Right hindlimb (tissue), 1 donor: ENCODE data around the gene KRT71.
"Not testable (repeated sequence)": the region's sequence is repeated elsewhere in the genome, so short reads cannot be mapped to it uniquely, and the experiment has no call there.

Experiments used
- DNase-seq: peaks from one replicate; pipeline ENCODE4 v3.0.0-alpha.2; 2018

The KRT71 gene

DNA sequence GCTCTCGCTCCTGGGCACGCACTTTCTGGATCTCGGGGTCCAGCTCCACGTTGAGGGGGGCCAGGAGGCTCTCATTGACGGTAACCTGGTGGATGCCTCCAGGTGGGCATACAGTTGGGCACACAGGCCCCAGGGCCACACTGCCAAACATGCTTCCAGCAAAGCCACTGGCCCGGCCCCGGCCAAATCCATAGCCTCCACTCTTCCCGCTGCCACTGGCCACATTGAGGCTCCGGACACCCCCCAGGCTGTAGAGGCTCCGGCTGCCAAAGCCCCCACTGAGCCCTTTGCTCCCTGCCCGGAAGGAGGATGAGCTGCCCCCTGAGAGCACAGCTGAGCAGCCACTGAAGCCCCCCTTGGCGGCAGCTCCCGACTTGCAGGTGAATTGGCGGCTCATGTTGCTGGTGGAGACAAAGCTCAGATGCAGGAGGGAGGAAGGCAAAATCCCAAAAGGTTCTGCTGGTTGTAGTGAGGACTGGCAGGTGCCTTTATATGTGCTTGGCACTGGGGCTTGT is at the start of gene KRT71:
KRT71 (minus strand) TSS at position 465 of the 515 bp plus-strand sequence; CDS start at position 397, 68 bp downstream.
- no peak for DNase-seq

DNA sequence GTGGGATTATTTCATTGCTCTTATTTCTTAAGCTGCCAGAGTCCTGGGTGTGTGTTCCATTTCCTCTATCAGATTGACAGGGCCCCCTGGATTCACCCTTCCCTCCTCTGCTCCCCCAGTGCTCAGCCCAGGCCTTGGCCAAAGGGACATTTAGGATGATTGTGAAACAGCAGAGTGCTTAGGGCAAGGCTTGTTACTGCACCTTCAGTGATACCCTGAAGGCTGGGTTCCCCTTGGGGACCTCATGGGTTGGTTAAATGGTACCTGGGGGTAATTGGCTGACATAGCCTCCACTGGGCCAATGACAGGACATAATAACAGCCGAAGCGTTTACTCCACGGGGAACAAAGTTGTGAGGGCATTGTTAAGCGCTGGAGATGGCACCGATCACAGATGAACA is 49.6 kb upstream of the KRT71 start:
- no peak for DNase-seq

DNA sequence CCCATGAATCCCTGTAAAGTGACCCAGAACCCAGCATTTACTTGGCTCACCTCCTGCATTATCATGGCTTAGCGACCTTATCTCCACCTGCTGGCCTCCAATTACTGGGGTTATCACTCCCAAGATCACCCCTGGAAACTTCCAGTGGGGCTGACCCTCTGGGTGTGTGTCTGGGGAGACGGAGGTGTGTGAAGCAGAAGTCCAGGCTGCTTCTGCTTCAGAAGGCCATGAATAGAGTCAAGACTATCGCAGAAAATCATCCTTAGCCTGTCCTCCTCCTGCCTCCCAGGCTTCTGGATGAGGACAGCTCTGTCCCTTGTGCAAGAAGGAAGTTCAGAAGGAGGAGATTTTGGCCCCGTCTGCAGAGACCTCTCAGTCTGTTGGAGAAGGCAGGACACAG is 48.7 kb upstream of the KRT71 start:
- DNase-seq = no peak

DNA sequence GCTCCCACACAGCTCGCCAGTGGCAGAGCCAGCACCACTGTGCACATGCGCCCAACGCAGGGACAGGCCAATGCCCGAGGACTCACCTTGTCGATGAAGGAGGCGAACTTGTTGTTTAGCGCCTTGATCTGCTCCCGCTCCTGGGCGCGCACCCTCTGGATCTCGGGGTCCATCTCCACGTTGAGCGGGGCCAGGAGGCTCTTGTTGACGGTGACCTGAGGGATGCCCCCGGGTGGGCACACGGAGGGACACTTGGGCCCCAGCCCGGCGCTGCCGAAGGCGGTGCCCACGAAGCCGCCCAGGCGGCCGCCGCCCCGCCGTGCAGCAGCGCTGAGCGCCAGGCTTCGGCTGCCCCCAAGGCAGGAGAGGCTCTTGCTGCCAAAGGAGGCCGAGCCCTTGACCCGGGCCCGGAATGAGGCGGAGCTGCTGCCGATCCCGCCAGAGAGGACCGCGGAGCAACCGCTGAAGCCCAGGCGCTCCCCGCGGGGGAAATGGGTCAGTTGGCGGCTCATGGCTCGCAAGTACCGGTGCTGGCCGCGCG is 48.1 kb upstream of the KRT71 start, which contains the start of gene KRT72:
KRT72 (minus strand) TSS at position 523 of the 541 bp plus-strand sequence; CDS start at position 512, 11 bp downstream.
- DNase-seq = no peak

DNA sequence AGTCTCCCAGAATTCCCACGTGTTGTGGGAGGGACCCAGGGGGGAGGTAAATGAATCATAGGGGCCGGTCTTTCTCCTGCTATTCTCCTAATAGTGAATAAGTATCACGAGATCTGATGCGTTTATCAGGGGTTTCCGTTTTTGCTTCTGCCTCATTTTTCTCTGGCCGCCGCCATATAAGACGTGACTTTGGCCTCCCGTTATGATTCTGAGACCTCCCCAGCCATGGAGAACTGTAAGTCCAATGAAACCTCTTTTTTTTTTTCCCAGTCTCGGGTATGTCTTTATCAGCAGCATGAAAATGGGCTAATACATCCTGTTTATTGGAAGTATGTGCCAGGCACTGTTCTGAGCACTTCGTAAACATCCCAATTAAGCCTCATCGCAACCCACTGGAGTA is 47.5 kb upstream of the KRT71 start:
- no peak for DNase-seq

DNA sequence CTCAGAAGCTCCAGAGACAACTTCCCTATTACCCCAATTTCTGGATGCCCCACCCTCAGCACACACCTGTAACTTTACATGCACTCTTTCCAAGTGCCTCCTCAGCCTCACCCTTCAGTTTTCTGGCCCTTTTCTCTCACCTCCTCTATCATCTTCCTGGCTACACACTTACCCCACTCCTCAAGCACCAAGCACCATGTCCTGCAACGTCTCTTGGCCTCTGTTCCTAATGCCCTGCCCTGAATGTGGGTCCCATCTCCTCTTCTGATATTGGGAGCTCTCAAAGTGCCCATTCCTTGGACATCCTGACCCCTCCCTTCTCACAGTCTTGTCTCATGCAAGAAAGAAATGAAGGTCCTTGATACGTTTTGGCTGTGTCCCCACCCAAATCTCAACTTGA is 47.1 kb upstream of the KRT71 start:
- no peak for DNase-seq

DNA sequence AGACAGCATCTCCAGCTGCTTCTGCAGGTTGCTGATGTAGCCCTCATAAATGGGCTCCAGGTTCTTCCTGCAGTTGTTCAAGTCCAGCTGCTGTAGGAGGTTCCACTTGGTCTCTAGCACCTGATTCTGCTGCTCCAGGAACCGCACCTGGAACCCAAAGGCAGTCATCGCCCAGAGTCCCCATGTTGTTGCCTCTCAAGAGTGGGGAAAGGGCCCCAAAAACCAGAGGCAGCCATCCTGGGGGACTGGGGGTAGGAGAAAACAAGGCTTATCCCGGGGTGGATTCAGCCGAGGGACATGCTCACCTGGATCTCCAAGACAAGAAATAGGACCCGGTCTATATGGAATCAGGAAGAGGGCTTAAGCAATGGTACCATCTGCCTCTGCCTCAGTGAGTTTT is 46.0 kb upstream of the KRT71 start:
- DNase-seq = no peak

DNA sequence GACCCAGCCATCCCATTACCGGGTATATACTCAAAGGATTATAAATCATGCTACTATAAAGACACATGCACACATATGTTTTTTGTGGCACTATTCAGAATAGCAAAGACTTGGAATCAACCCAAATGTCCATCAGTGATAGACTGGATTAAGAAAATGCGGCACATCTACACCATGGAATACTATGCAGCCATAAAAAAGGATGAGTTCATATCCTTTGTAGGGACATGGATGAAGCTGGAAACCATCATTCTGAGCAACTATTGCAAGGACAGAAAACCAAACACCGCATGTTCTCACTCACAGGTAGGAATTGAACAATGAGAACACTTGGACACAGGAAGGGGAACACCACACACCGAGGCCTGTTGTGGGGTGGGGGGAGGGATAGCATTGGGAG is 41.3 kb upstream of the KRT71 start:
- DNase-seq = not testable (repeated sequence)

DNA sequence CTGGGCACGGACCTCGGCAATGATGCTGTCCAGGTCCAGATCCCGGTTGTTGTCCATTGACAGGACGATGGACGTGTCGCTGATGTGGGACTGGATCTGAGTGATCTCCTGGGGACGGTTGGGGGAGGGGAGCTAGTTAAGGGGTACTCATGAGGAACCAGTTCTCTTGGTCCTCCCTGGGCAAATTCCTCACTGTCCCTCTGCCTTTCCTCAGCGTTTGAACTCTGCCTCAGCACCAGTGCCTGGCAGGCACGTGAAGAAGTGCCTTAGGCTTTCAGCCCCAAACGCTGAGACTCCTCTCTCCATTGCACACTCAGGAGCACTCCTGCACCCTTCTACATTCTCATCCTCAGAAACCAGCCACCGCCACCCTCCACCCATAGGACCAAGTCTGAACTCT is 38.6 kb upstream of the KRT71 start:
- no peak for DNase-seq

DNA sequence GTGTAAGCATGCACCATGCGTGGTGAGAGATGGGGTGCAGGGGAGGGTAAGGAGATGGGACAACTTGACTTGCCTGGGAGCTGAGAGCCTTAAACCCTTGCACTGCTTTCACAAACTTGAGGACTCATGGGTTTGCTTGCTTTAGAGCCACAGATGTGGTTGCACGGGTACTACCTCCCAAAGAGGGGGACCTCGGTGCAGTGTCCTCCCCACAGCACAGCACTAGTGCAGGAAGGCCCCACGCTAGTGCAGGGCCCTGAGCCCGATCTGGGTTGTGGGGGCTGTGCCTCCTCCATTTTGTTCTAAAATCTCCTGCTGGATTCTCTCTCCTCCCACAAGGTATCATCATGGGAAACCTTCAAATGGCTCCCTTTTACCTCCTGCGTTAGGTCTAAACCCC is 37.1 kb upstream of the KRT71 start:
- DNase-seq = no peak

DNA sequence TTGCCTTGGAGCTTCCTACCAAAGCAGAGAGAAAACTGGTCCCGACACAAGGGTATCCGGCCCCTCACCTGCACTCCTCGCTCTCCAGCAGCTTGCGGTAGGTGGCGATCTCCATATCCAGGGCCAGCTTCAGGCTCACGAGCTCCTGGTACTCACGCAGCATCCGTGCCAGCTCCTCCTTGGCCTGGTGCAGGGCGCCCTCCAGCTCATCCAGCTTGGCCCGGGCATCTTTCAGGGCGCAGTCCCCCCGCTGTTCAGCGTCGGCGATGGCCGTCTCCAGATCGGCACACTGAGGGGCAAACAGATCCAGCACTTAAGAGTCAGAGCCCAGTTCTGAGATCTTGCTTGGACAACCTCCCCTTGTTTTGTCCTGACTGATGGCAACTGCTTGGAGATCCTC is 34.6 kb upstream of the KRT71 start:
- no peak for DNase-seq

DNA sequence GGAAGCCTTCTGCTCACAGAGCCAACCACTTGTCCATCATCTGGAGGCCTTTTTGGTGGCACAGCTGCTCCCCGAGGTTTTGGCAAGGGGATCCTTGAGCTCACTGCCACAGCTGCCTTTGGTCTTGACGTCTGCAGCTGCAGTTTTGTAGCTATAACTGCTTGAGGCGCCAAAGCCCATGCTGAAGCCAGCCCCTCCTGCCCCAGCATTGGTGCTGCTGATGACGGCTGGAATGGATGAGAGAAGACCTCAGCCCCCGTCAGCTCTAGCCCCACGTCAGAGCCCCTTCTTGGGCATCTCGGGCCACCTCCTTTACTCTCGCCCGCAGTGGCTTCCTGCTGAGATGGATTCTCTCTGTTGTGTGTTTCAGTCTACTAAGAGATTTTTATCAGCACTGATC is 33.0 kb upstream of the KRT71 start:
- DNase-seq = peak; percentile 49

DNA sequence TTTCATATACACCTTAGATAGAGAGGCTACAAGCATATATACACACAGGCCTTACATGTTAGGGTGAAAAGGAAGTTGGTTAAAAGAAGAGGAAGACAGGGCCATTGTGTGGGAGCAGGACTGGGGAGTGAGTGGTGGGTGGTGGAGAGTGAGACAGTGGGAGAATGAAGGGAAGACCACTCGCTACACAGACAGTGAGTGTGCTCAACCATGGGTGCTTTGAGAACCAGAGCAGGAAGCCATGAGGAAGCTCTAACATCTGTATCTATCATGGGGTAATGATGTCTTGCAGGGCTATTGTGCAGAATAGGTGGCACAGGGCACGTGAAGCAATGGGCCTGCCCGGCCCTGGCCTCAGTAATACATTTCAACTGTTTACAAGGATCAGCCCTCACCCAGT is 32.1 kb upstream of the KRT71 start:
- DNase-seq = no peak

DNA sequence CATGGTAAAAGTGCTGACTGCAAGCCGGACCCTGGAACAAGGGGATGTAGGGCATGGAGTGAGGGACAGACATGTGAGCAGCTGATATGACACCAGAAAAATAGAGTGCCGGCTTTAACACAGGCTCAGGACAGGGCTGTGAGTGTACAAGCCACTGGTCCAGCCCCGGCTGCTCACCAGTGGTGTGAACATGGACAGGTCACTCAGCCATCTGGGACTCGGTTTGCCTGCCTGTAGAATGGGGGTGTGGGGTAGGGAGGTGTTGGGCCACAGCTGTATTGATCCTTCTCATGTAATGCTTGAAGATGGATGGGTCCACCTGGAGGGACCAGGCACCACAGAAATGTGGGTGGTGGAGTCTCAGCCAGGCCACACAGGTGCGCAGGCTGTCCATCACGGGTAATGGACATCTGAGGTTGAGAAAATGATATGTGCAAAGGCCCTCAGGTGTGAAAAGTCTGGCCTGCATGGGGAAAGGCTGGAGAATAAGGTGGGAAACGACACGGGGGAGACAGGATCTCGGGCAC is 31.3 kb upstream of the KRT71 start:
- DNase-seq = no peak

DNA sequence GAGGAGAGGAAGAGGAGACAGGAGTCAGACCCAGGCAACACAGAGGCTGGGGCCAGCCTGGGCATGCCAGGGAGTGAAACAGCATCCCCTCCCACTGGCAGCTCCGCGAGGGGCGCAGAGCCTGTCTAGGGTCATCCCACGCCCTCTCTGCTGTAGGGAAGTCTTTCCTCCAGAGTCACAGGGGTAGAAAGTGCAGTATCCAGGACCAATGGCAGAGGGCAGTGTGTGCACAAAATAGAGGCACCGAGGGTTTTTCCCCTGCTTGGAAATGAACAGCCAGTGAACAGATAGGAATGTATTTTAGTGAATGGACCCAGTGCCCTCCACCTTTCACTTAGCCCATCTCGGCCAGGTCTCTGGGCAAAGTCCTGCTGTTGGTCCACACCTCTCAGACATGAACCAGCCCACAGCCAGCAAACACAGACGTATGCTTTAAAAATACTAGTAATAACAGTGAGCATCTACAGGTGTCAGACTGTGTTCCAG is 30.1 kb upstream of the KRT71 start:
- DNase-seq = peak; percentile 51

DNA sequence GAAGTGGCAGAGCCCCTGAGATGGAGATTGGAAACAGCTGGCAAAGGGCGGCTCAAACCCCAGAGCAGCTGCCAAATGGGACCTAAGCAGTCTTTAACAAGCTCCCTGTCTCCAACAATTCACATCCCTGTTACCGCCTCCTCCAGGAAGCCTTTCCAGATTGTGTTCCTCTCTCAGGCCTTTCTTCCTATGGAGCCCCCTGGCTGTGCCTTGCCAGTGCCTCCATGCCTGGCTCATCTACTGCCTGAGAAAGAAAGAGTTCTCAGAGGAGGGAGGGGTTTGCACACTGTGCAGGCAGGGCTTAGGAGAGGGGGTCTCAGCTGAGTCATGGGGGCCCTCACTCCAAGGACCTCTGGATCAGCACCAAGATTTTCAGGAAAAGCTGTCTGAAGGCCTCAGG is 29.5 kb upstream of the KRT71 start:
- DNase-seq = no peak

DNA sequence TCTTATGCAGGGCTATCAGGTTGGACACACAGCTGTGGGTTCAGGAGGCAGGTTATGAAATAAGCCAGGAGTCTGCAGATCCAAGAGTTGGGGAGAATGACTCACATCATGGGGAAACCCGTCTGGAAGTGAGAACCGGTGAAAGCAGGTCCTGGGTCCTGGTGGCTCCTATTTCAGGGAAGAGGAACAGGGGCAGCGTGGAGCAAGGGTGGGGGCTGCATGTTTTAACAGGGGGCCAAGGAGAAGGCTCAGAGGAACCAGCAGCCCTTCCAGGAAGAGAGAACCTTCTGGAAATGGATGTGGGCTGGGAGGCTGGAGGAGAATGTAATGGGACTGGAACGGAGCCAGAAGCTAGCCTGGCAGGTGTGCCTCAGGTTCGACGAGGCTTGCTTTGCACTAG is 28.5 kb upstream of the KRT71 start:
- DNase-seq = no peak

DNA sequence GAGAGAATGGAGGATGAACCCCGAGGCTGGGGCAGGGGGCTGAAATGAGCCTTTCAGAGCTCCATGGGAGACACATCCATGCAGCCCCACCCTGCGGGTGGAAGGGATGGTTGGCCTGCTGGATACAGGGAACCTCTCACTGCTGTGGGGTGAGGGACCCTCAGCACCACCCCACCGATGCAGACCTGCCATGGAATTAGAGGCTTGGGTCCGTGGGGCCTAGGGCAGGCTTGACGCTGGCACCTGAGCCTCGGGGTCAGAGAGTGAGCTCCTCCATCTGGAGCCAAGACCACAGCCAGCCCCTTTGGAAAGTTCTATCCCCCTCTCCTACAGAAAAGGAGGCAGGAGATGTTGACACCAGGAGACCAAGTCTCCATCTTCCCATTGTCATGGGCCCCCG is 28.1 kb upstream of the KRT71 start:
- no peak for DNase-seq

DNA sequence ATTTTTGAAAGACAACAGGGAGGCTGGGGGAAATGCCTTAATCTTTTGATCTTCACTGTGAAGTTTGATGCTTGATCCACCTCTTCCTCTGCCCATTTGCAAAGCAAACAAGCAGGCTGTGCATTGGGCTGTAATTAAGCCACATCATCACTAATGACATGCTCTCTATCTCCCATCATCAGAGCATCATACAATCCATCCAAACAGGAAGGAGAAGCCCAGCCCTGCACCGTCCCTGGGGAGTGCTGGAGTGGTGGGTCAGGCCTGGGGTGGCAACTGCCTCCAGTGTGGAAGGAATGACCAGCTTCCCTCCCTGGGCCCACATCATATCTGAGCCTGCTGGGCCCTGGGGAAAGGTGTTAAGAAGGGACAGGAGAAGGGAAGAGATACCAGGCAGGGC is 27.6 kb upstream of the KRT71 start:
- DNase-seq = no peak

DNA sequence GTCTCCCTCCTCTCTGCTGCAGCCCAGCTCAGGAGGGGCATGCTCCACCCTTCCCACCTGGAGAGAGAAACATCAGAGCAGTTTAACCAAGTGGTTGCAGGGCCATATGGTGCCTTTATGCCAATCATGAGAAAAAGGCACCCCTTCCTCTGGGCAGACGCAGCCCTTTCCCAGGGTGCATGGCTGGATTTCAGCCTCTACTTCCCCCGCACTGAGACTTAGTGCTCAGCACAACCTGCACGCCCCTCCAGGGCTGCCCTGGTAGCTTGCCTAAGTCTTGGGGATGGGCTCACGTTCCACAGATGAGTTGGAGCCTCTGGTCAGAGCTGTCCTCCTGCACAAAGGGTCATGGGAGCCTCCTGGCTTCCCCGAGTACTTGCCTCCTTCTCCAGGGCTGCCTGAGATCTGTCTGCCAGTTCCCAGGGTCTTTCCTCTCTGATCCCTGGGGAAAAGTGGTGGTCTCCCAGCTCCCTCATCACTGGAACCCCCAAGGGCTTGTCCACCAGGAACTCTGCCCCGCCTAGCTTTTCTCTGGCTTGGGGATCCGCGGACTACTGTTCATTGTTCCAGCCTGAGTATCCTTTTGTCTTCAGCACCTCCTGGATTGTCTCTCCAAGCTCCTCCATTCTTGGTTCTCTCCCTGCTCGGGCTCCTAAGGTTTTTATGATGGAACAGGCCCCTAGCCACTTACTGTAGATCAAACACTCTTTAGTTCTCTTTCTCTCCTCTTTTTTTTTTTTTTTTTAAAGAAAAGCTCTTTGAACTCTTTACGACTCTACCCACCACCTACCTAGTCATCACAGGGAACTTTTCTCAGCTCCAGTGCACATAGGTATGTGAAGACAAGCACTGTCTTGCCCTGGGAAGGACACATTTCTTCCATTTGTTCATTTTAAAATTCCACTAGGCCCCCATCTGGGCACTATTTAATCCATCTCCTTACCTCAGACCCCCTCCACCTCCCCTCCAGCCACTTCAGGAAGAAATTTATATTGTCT is 26.8 kb upstream of the KRT71 start:
- DNase-seq = no peak

DNA sequence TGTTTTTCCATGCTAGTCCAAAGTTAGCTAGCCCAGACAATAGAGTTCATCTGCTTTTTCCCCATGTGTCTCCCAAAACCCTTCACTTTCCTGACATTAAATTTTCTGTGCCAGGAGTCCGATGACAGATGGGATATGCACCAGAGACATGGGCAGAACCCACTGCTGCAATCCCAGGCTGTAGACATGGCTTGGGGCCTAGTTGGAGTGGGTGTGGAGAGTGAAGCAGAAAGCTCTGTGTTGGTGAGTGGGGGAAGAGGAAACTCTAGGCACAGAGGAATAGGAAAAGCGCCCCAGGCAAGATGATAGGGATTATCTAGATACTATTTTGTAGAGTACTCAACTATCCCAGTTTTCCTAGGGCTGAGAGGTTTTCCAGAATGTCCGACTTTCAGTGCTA is 25.5 kb upstream of the KRT71 start:
- DNase-seq = no peak

DNA sequence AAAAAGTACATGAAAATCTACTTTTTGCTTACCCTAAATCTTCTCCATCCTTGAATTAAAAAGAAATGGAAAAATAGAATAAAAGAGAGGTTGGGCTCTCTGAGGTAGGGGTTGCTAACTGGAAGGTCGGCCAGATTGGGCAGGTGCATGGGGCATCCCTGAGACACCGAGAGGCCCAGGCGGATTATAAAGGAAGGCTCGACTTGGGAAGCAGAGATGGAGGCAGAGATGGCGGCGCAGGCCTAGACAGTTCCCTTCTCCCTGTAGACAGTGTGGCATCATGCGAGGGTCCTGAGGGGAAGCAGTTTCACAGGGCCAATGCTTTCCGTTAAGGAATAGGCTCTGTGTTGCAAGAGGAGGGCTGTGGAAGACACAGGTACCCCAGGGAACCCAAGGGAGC is 24.4 kb upstream of the KRT71 start:
- DNase-seq = no peak

DNA sequence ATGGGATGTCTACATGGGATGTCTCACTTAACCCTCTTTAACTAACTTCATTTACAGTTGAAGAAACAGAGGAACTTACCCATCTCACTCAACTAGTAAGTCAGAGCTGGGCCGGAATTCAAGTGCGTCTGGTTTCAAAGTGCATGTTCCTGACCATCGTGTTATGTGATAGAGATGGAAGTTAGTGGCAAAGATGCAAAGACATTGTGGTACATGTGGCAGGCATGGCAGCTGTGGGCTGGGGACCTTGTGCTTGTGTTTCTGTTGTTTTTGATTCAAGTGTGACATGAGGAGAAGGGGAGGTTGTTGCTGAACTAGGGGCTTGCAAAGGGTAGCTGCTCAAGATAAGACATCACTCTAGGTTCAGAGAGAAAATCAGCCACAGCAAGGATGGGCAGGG is 23.0 kb upstream of the KRT71 start:
- no peak for DNase-seq

DNA sequence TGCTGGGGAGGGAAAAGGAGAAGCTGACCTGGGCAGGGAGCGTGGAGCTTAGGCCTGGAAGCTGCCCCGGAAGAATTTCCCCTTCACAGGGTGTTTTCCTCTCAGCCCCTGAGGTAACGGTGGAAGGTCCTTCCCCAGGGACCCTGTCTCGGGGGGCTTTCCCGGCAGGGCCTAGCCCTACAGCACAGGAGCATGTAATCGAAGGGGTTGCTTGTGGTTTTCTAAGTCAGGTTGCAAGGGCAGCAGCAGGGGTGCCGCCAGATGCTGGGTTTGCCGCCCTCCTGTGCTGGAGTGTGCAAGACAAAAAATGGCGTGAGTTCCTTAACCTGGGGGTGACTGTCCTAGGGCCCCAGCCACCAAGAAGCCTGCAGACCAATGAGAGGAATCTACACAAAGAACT is 22.3 kb upstream of the KRT71 start:
- no peak for DNase-seq
